Uterus (tissue), 4 donors: ENCODE data around the gene CASKIN1. TPM values are rescaled to one million over a fixed set of nuclear protein-coding genes. Genes with fewer than 3 reads are reported as not detected.

ENCODE experiments used
- DNase-seq, 2 donors: peaks; one replicate each; pipeline ENCODE4 v3.0.0-alpha.2; 2019 to 2020
- H3K27ac ChIP-seq, 2 donors: fragments of 200-600 bp; sonication (generic); 1 replicate in 1 of 2; 2 replicates in 1 of 2; pipeline ENCODE4 v1.5.1; 2016 to 2018
- H3K27me3 ChIP-seq, 2 donors: fragments of 200-600 bp; sonication (generic); one replicate each; pipeline ENCODE4 v1.5.1; 2018 to 2019; ENCODE audit warnings: control low read depth in 1 of 2
- H3K36me3 ChIP-seq, 2 donors: fragments of 200-600 bp; sonication (generic); one replicate each; pipeline ENCODE4 v1.5.1; 2019; ENCODE audit warnings: control low read depth in 1 of 2
- H3K4me1 ChIP-seq, 2 donors: fragments of 200-600 bp; sonication (generic); one replicate each; pipeline ENCODE4 v1.5.1; 2018 to 2019; ENCODE audit warnings: control low read depth in 1 of 2
- H3K4me3 ChIP-seq, 2 donors: fragments of 200-600 bp; sonication (generic); 1 replicate in 1 of 2; 2 replicates in 1 of 2; pipeline ENCODE4 v1.5.1; 2018 to 2019; ENCODE audit warnings: mild to moderate bottlenecking in 1 of 2
- H3K9me3 ChIP-seq, 2 donors: fragments of 200-600 bp; sonication (generic); one replicate each; pipeline ENCODE4 v1.5.1; 2019; ENCODE audit warnings: control low read depth in 1 of 2
- POLR2A ChIP-seq, 2 donors: fragments of 450-650 bp; IDR thresholded peaks; one replicate each; pipeline ENCODE4 v1.6.1; 2016; ENCODE audit warnings: antibody characterized with exemption in 2 of 2, mild to moderate bottlenecking in 1 of 2, moderate library complexity in 1 of 2
- intact Hi-C: fragments of 100-400 bp; cut with DNase I; formaldehyde crosslinking; loops from one replicate; pipeline ENCODE4 v1.15.1; 2023; ENCODE audit warnings: low total_unique reads
- total RNA-seq, 4 donors: library from RNA; depleted of rRNA in 3 of 4; stranded (reverse); fragments of >200 nt in 3 of 4; gene quantifications; one replicate each; pipeline versions ENCODE4 v1.1.0 to v1.2.4, GENCODE V29; 2014 to 2023
- TF ChIP-seq, protein P1 (sequence below), 4 experiments: fragments of 200-600 bp in 2 of 4; fragments of 450-650 bp in 2 of 4; sonication (generic) in 2 of 4; IDR thresholded peaks; one replicate each; pipeline ENCODE4 v1.5.1; 2016 to 2019; ENCODE audit warnings: antibody characterized with exemption in 4 of 4, mild to moderate bottlenecking in 2 of 4, moderate library complexity in 1 of 4
- donor health status: DM: yes; HTN: yes; CAD: no.

CASKIN1 gene
- total RNA-seq, 4 donors from 2014 or later: 0.40 to 2.7 TPM; not detected in 2

DNA sequence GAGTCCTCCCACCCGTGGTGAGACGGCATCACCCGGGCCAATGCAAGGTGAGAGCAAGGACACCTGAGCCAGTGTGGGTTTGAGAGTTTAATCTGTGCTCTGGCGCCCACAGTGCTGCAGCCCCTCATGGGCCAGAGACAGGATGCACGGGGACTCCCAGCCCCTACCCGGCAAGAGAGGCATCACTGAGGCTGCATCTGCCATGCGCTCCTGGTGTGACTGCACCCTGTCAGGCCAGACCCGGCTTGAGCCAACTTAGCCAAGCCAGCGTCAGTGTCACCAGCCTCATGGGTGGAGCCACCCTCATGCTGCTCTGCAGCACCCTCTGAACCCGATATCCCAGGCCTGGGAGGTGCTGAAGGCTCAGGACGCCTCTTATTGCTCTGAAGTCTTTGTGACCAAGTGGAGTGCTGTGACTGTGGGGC is 15.5 kb upstream of the CASKIN1 start:
- Histone ChIP-seq H3K27ac (no peak overlapping the region), H3K4me3 (no peak overlapping the region), H3K36me3 (no peaks in the 10 kb centered on the region), H3K4me1 (peaks cover 0 to 12% of the 10 kb centered on the region in 2 donors), H3K27me3 (no peaks in the 10 kb centered on the region), H3K9me3 (no peaks in the 10 kb centered on the region)
- no peak for DNase-seq
- TF ChIP-seq, protein P1, sequence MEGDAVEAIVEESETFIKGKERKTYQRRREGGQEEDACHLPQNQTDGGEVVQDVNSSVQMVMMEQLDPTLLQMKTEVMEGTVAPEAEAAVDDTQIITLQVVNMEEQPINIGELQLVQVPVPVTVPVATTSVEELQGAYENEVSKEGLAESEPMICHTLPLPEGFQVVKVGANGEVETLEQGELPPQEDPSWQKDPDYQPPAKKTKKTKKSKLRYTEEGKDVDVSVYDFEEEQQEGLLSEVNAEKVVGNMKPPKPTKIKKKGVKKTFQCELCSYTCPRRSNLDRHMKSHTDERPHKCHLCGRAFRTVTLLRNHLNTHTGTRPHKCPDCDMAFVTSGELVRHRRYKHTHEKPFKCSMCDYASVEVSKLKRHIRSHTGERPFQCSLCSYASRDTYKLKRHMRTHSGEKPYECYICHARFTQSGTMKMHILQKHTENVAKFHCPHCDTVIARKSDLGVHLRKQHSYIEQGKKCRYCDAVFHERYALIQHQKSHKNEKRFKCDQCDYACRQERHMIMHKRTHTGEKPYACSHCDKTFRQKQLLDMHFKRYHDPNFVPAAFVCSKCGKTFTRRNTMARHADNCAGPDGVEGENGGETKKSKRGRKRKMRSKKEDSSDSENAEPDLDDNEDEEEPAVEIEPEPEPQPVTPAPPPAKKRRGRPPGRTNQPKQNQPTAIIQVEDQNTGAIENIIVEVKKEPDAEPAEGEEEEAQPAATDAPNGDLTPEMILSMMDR (IDR thresholded peaks at IDR 0.05): no peak
- TF ChIP-seq POLR2A (IDR thresholded peaks at IDR 0.05): no peak
- intact Hi-C loops: loop anchor here (10.0 kb wide), 1 partner anchor 57 kb away; the partner anchor contains the start of gene TRAF7

DNA sequence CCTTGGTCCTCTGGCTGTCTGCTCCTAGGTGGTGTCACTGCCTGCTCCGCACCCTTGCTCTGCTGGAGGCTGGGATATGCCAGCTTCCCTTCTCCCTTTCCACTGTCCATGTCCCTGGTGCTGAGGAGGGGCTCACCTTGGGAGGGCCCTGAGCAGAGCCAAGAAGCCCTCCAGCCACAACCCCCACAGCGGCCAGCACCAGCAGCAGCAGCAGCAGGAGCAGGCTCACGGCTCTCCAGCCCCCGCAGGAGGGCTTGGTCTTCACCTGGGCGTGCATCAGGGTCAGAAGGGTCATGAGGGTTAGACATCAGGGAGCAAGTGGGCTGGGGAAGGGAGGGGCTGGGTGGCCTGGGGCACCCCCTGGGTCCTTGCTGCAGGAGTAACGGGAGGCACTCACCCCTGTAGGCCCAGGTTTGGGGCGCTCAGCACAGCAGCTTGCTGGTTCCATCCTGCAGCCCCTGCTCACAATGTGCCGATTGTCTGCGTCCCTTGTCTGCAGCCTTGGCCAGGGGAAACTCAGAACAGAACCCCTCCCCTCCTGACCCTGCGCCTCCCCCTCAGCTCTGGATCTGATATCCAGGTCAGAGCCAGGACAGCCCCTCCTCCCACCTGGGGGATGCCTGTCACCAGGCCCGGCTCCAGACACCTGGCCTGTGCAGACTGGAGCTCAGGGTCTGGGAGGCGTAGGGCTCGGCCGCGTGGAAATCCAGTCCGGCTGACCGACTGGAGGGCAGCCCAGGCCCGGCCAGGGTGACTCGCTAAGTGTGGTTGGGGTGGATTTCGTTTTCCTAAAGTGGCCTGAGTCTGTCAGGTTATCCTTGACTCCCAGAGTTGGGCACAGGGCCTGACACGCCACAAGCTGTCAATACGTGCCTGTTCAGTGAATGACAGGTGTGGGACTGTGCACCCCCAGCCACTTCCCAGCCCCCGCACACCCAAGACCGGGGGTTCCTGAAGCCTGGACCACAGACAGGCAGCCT is 14.3 kb upstream of the CASKIN1 start, which contains the start of gene BRICD5:
BRICD5 (minus strand) TSS at position 478 of the 980 bp plus-strand sequence; CDS start at position 448, 30 bp downstream.
- Histone ChIP-seq H3K9me3 (no peaks in the 10 kb centered on the region), H3K4me1 (peaks cover 0 to 15% of the 10 kb centered on the region in 2 donors), H3K4me3 (no peak within 1 kb of the TSS), H3K36me3 (no peaks in the 10 kb centered on the region), H3K27me3 (no peaks in the 10 kb centered on the region), H3K27ac (no peak within 1 kb of the TSS)
- DNase-seq: no peak
- no peak for TF ChIP-seq POLR2A (IDR thresholded peaks at IDR 0.05)
- TF ChIP-seq, protein P1 (IDR thresholded peaks at IDR 0.05): no peak
- intact Hi-C loops: loop anchor here (10.0 kb wide), 1 partner anchor 56 kb away; the partner anchor contains the start of gene TRAF7

DNA sequence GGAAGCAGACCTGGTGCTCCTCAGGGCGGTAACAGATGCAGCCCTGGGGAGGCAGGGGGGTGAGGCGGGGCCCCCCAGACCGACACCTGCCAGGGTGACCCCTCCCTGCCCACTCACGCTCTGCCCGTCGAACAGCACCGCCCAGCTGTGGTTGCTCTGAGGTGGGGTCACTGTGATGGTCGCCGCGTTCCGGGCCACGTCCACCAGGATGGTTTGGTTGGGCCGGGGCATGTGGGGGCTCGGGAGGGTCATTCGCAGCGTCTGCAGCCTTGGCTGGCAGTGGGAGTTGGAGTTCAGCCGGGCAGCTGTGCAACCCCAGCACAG is 13.6 kb upstream of the CASKIN1 start:
- H3K9me3 ChIP-seq: no peaks in the 10 kb centered on the region
- no peak for DNase-seq
- peaks cover 0 to 15% of the 10 kb centered on the region in 2 donors for H3K4me1 ChIP-seq
- H3K27me3 ChIP-seq: no peaks in the 10 kb centered on the region
- no peaks in the 10 kb centered on the region for H3K36me3 ChIP-seq
- H3K4me3 ChIP-seq: no peak overlapping the region
- TF ChIP-seq POLR2A (IDR thresholded peaks at IDR 0.05): no peak
- TF ChIP-seq, protein P1 (IDR thresholded peaks at IDR 0.05): no peak
- no peak overlapping the region for H3K27ac ChIP-seq
- intact Hi-C loops: loop anchor here (10.0 kb wide), 1 partner anchor 55 kb away; the partner anchor contains the start of gene TRAF7

DNA sequence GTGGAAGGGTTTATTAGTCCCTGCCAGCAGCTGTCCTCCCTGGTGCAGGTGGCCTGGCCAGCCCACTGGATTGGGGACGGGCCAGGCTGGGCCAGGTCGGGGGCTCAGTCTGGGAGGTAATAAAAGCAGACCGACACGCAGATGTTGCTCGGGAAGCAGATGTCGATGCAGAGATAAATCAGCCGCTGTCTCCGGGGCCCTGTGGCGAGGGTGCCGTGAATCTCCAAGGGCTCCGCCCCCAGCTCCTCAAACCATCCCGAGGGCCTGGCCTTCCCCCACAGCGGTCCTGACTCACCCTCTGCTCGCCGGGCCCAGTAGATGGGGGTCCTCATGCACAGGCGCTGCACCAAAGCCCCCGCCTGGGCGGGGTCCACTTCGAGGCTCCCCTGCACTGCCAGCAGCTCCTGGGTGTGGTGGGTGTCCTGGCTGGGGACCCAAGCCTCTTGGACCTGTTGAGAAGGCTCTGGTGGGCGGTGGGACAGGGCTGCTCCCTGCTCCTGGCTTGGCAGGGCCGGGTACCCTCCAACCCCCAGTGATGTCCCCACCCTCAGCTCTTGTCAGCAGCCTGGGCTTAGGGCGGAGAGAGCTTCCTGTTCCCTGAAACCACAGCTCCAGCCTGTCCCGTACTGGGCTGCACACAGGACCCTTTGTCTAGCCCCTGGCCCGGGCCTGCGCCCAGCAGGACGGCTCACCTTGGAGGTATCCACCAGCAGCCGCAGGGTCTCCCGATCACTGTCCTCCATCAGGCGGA is 13.0 kb upstream of the CASKIN1 start:
- no peaks in the 10 kb centered on the region for H3K9me3 ChIP-seq
- no peaks in the 10 kb centered on the region for H3K27me3 ChIP-seq
- H3K4me1 ChIP-seq: peaks cover 0 to 15% of the 10 kb centered on the region in 2 donors
- H3K36me3 ChIP-seq: no peaks in the 10 kb centered on the region
- TF ChIP-seq, protein P1 (IDR thresholded peaks at IDR 0.05): no peak
- TF ChIP-seq POLR2A (IDR thresholded peaks at IDR 0.05): no peak
- no peak overlapping the region for H3K4me3 ChIP-seq
- H3K27ac ChIP-seq: no peak overlapping the region
- intact Hi-C loops: loop anchor here (10.0 kb wide), 1 partner anchor 55 kb away; the partner anchor contains the start of gene TRAF7
- DNase-seq: no peak
